HG03196 (cell line): Measurements from ENCODE around the gene MINK1.
"Not testable (repeated sequence)": the region's sequence is repeated elsewhere in the genome, so short reads cannot be mapped to it uniquely, and the experiment has no call there.

Source experiments
- ATAC-seq: cut with Tn5 transposase; IDR thresholded peaks from one replicate; pipeline ENCODE4 v1.9.1; 2021; ENCODE audit not compliant: unreplicated experiment

The MINK1 gene

GRCh38 chr17:4810696-4811290 lies 22.3 kb upstream of the MINK1 start:
- no peak for ATAC-seq

GRCh38 chr17:4811471-4811870 lies 21.7 kb upstream of the MINK1 start:
- ATAC-seq: no peak

- no peak for ATAC-seq
Observed at GRCh38 chr17:4812690-4813089, 20.4 kb upstream of the MINK1 start.

- no peak for ATAC-seq
Observed at GRCh38 chr17:4815043-4815675, 18.0 kb upstream of the MINK1 start.

- no peak for ATAC-seq
Observed at GRCh38 chr17:4816826-4817225, 16.3 kb upstream of the MINK1 start.

- ATAC-seq: no peak
Observed at GRCh38 chr17:4818276-4818675, 14.9 kb upstream of the MINK1 start.

GRCh38 chr17:4822835-4823234 lies 10.3 kb upstream of the MINK1 start:
- no peak for ATAC-seq

- no peak for ATAC-seq
Observed at GRCh38 chr17:4823373-4824089, 9.6 kb upstream of the MINK1 start.

GRCh38 chr17:4827399-4827798 lies 5.7 kb upstream of the MINK1 start:
- no peak for ATAC-seq

- not testable (repeated sequence) for ATAC-seq
Observed at GRCh38 chr17:4832829-4833177, 337 bp upstream of the MINK1 start.

- no peak for ATAC-seq
Observed at GRCh38 chr17:4833941-4834680, 971 bp downstream of the MINK1 start.

GRCh38 chr17:4834681-4835020 lies 1.5 kb downstream of the MINK1 start:
- ATAC-seq: no peak

GRCh38 chr17:4836221-4836620 lies 3.1 kb downstream of the MINK1 start:
- ATAC-seq: no peak

GRCh38 chr17:4837471-4838308 lies 4.5 kb downstream of the MINK1 start:
- no peak for ATAC-seq

GRCh38 chr17:4838309-4838785 lies 5.2 kb downstream of the MINK1 start:
- no peak for ATAC-seq

GRCh38 chr17:4839221-4839620 lies 6.1 kb downstream of the MINK1 start:
- ATAC-seq: no peak

GRCh38 chr17:4839965-4840892 lies 7.1 kb downstream of the MINK1 start:
- no peak for ATAC-seq

- no peak for ATAC-seq
Observed at GRCh38 chr17:4840893-4841242, 7.7 kb downstream of the MINK1 start.

- no peak for ATAC-seq
Observed at GRCh38 chr17:4842376-4842775, 9.2 kb downstream of the MINK1 start.
